Right lobe of liver (tissue), 4 donors: ENCODE measurements around the gene BICC1.

Source experiments
- CTCF ChIP-seq, 4 donors: fragments of 200-600 bp in 3 of 4; fragments of 450-650 bp in 1 of 4; IDR thresholded peaks; one replicate each; pipeline versions ENCODE4 v1.5.1 to v1.8.0; 2016 to 2022; ENCODE audit warnings: antibody characterized with exemption in 4 of 4, mild to moderate bottlenecking in 2 of 4
- POLR2A ChIP-seq: fragments of 450-650 bp; IDR thresholded peaks from one replicate; pipeline ENCODE4 v1.6.1; 2017; ENCODE audit warnings: antibody characterized with exemption, mild to moderate bottlenecking
- donor health status: DM: no; HTN: no; CAD: no.
- donor health status: DM: no; HTN: no; CAD: no.
- donor health status: DM: no; HTN: yes; CAD: no.

- TF ChIP-seq CTCF (IDR thresholded peaks at IDR 0.05) (no peak), POLR2A (no peak)
Observed at GRCh38 chr10:58838561-58839208, 326.0 kb downstream of the BICC1 start.
